Measurements from ENCODE around the gene POLR2I.

POLR2I gene

GRCh38 chr19:36100476-36100875 is 14.2 kb downstream of the POLR2I start:
- no peak for TF ChIP-seq CTCF (IDR thresholded peaks at IDR 0.05)

GRCh38 chr19:36099166-36099785 is 15.4 kb downstream of the POLR2I start:
- TF ChIP-seq CTCF (IDR thresholded peaks at IDR 0.05) = no peak

- no peak for TF ChIP-seq CTCF (IDR thresholded peaks at IDR 0.05)
Observed at GRCh38 chr19:36097036-36097435, 17.6 kb downstream of the POLR2I start.

GRCh38 chr19:36093687-36094086 is 21.0 kb downstream of the POLR2I start:
- no peak for TF ChIP-seq CTCF (IDR thresholded peaks at IDR 0.05)

GRCh38 chr19:36093146-36093662 is 21.5 kb downstream of the POLR2I start:
- no peak for TF ChIP-seq CTCF (IDR thresholded peaks at IDR 0.05)

GRCh38 chr19:36092566-36092965 is 22.1 kb downstream of the POLR2I start:
- no peak for TF ChIP-seq CTCF (IDR thresholded peaks at IDR 0.05)

- no peak for TF ChIP-seq CTCF (IDR thresholded peaks at IDR 0.05)
Observed at GRCh38 chr19:36090910-36091695, 23.6 kb downstream of the POLR2I start.
